Fibroblast of the aortic adventitia (primary cell): ENCODE results near the gene PRKD1. TPM values are rescaled to one million over a fixed set of nuclear protein-coding genes. Genes with fewer than 3 reads are reported as not detected.

ENCODE experiments used
- DNase-seq: peaks from one replicate; pipeline ENCODE4 v3.0.0-alpha.2; 2010; ENCODE audit warnings: low read depth
- H3K4me3 ChIP-seq: 2 replicates; pipeline ENCODE4 v1.5.1; 2011; ENCODE audit warnings: low read depth, mild to moderate bottlenecking, control low read depth, low read length, moderate library complexity
- CTCF ChIP-seq: IDR thresholded peaks from 2 replicates; pipeline ENCODE4 v1.5.1; 2011; ENCODE audit warnings: mild to moderate bottlenecking, low read length, control low read depth, inconsistent platforms; ENCODE audit not compliant: insufficient read depth
- total RNA-seq: library from RNA; depleted of rRNA; stranded (reverse); fragments of >200 nt; gene quantifications from 2 replicates; pipeline ENCODE4 v1.2.3, GENCODE V29; 2012; ENCODE audit warnings: low replicate concordance

The PRKD1 gene
- total RNA-seq, 1 donor = 11.5 TPM

GRCh38 chr14:29805415-29806123 lies 122.1 kb downstream of the PRKD1 start:
- peak overlapping the region; percentile 26 for H3K4me3 ChIP-seq
- TF ChIP-seq CTCF = no peak
- DNase-seq = peak; percentile 99

GRCh38 chr14:29804481-29805266 lies 123.0 kb downstream of the PRKD1 start:
- no peak overlapping the region for H3K4me3 ChIP-seq
- TF ChIP-seq CTCF = no peak
- DNase-seq = no peak

- no peak overlapping the region for H3K4me3 ChIP-seq
- no peak for DNase-seq
- no peak for TF ChIP-seq CTCF
Measured at GRCh38 chr14:29803045-29803444, 124.6 kb downstream of the PRKD1 start.

GRCh38 chr14:29802211-29802610 lies 125.4 kb downstream of the PRKD1 start:
- no peak for DNase-seq
- H3K4me3 ChIP-seq = no peak overlapping the region

GRCh38 chr14:29800961-29801360 lies 126.7 kb downstream of the PRKD1 start:
- DNase-seq = no peak
- no peak overlapping the region for H3K4me3 ChIP-seq
- peak; percentile 38 for TF ChIP-seq CTCF

More at GRCh38 chr14:29802211-29802610, 125.4 kb downstream of the PRKD1 start:
- TF ChIP-seq CTCF = no peak

GRCh38 chr14:29799464-29800095 lies 128.1 kb downstream of the PRKD1 start:
- no peak for TF ChIP-seq CTCF
- H3K4me3 ChIP-seq = no peak overlapping the region
- no peak for DNase-seq
